EH (cell line): ENCODE data around the gene MYLIP.
"Not testable (repeated sequence)": the region's sequence is repeated elsewhere in the genome, so short reads cannot be mapped to it uniquely, and the experiment has no call there.

Source experiments
- DNase-seq: peaks from one replicate; pipeline ENCODE4 v3.0.0-alpha.2; 2015; ENCODE audit warnings: low read depth

Gene MYLIP

DNA sequence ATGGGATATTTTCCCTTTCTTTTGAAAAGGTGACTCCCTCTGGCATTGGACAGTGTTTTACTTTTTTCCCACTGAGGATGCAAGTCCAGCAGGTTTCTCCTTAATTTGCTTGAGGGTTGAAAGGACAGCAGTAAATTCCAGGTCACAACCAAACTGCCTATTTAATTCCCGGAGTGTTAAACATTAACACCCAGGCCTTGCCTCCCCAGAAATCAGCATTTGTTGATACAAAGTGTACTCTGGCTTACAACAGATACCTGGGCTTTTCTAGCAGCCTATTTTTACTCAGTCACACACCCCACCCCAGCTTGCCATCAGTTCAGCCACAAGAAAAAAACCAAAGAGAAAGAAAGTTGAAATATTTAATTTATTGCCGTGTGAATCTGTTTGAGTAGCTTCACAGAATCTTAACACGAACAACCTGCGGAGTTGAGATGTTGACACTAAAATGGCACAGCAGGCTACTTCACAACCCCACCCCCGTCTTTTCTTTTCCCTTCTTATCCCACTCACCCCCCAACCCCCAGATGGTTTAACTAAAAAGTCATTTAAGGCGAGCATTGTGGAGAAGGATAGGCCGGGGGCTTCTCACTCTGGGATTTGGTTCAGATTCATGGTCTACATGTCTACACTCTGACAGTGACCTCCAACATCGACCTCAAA is 45.7 kb downstream of the MYLIP start:
- DNase-seq = no peak

DNA sequence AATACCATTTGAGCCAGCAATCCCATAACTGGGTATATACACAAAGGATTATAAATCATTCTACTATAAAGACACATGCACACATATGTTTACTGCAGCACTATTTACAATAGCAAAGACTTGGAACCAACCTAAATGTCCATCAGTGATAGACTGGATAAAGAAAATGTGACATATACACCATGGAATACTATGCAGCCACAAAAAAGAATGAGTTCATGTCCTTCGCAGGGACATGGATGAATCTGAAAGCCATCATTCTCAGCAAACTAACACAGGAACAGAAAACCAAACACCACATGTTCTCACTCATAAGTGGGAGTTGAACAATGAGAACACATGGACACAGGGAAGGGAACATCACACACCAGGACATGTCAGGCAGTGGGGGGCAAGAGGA is 47.7 kb downstream of the MYLIP start:
- not testable (repeated sequence) for DNase-seq

DNA sequence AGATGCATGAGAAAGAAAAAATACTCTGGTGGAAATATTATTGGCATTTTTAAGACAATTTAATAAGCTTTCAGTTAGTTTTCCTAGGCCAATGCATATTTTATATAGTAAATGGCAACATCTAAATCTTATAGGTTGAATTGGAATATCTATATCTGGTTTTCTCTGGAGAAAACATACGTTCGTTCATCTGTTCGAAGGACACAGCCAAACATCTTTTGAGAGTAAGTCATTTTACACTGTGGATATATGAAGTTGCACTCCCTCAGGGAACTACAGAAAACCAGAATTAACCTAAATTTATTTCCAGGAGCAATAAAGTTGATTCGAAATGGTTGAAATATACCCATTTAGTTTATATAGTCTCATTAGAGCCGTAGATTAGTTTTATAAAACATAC is 49.0 kb downstream of the MYLIP start:
- DNase-seq = no peak

DNA sequence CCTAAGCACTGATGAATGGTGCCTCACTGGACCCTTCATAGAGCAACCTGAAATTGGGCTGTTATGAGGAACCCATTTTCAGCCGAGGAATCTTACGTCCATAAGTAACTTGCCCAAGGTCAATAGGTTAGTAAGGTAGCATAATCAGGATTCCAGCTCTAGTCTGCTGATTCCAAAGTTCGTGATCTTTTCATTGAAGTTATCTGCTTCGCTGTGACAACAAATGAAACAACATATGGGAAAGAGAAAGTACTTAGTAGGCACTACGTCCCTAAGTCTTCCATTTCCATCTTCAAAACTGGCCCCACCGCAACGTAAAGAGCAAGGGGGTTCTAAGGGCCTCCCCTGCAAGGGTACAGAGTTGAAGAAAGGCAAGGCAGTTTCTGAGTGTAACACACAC is 49.5 kb downstream of the MYLIP start:
- no peak for DNase-seq

DNA sequence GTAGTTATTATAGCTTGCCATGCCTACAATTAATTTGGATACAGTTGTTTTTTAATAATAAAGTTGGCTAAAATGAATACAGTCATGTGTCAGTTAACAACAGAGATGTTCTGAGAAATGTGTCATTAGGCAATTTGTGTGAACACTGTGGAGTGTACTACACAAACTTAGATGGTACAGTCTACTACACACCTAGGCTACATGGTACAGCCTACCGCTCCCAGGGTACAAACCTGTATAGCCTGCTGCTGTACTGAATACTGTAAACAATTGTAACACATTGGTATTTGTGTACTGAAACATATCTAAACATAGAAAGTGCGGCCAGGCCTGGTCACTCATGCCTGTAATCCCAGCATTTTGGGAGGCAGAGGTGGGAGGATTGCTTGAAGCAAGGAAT is 50.2 kb downstream of the MYLIP start:
- no peak for DNase-seq

DNA sequence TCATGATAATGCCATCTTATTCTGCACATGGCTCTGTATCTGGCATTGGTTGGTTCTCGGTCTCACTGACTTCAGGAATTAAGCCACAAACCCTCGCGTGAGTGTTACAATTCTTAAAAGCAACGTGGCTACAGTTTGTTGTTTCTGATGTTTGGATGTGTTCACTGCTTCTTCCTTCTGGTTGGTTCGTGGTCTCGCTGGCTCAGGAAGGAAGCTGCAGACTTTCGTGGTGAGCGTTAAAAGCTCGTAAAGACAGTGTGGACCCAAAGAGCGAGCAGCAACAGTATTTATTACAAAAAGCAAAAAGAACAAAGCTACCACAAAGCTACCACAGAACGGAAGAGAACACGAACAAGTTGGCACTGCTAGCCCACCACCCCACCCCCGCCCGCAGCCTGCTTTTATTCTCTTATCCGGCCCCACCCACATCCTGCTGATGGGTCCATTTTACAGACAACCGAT is 51.1 kb downstream of the MYLIP start:
- DNase-seq = no peak

DNA sequence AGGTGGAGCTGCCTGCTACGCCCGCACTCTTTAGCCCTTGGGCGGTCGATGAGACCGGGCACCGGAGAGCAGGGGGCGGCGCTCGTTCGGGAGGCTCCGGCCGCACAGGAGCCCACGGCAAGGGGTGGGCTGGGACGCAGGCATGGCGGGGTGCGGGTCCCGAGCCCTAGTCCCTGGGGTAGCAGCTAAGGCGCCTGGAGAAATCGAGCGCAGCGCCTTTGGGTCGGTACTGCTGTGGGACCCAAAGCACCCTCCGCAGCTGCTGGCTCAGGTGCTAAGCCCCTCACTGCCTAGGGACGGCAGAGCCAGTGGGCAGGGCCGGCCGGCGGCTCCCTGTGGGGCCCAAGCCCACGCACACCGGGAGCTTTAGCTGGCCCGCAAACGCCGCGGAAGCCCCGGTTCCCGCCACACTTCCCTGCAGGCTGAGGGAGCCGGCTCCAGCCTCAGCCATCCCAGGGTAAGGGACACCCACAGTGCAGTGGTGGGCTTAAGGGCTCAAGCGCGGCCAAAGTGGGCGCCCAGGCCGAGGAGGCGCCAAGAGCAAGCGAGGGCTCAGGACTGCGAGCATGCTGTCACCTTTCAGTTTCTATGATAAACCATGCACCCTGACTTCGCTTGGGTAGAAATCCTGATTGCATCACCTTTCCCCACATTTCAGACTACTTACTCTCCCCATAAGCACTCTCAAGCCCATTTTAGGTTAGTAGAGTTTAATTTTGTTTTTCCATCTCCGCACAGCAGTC is 52.0 kb downstream of the MYLIP start:
- no peak for DNase-seq

DNA sequence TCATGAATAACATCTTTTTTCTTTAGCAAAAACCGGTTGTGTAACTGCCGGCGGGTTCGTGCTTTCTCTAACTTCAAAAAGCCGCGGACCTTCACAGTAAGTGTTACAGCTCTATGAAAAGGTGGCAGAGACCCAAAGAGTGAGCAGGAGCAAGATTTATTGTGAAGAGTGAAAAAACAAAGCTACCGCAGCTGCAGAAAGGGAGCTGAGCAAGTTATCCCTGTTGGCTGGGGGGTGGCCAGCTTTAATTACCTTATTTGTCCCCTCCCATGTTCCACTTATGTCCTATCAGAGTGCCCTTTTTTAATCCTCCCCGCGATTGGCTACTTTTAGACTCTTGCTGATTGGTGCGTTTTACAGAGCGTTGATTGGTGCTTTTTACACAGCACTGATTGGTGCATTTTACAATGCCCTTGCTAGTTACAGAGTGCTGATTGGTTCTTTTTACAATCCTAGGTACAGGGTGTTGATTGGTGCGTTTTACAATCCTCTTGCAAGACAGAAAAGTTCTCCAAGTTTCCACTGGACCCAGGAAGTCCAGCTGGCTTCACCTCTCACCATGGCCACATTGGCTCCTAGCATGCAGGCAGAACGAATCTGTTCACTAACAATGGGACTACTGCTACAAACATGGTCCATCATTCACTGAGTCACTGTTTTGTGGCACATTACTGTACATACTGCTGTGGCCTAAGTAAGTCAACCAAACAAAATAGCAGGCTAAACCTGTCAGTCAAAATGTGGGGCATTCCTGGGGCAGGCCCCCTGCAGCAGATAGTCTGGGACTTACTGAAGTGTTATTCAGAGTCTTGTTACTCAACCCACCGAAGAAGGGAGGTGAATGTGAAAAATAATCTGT is 52.8 kb downstream of the MYLIP start:
- DNase-seq = no peak

DNA sequence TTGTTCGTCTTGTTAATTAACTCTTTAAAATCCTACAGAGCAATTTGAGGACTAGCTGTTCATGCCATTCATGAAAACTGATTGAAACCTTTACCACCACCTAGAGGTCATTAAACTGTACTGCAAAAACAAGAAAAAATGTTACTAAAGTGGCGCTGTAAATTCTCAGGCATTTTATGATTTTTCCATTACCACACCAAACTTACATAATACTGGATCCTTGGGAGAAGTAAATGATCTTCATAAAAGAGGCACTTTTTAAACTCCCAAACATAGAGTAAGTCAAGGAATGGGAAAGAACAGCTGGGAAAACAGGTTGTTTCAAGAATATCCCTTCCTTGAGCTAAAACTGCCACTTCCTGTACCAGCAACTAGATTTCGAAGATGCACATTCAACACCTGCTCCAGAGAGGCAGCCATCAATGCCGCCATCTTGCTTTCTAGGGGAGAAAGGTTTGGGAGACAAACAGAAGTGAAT is 54.3 kb downstream of the MYLIP start:
- DNase-seq = peak; percentile 59

DNA sequence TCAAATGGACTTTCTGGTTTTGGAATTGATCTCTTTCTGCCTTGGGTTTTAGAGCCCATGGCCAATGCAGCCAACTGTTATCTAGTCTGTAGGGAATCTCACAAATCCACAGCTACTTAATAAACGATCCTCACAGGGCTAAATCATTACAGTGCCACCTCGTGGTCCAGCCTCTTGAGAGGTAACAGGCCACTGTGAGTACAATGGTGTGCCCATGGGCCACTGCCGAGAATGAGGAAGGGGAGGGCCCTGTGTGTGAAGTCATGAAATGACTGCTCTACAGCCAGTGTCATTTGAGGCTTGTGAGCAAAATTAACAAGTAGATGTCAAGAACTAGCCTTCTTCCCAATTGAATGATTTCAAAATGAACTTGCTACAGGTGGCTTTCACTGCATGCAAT is 55.2 kb downstream of the MYLIP start:
- peak; percentile 54 for DNase-seq

DNA sequence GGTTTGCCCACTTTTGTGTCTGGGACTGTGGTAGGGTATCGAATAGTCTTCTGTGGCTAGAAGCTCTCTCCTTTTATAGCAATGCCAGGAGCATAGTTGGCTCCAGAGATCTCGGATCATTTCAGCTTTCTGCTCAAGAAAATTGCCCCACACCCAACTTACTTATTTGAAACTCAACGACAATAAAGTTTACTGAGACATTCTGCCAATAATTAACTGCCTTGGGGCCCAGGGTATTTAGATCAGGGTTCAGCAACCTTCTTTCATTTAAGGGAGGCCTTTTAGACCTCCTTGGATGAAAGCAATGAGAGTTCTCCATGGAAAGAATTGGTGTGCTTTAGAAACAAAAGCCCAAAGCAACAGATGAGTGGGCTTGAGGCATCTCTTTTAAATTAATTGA is 55.7 kb downstream of the MYLIP start:
- no peak for DNase-seq

DNA sequence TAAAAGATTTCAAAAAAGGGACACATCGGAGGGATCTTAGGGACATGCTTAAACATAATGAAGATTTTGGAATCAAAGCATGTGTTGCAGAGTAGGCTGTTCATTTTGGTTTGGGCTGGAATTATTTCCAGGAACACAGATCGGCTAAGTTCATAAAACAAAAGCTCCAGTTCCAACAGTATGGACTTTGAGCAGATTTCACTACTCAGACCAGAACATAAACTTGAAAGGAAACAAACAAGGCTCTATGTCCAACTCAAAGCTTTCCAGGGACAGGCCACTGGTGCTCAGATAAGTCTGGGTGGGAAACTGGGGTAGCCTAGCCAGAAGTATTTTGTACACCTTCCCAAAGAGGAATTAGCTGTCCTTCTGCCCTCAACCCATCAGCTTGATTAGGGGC is 58.3 kb downstream of the MYLIP start:
- DNase-seq = no peak

DNA sequence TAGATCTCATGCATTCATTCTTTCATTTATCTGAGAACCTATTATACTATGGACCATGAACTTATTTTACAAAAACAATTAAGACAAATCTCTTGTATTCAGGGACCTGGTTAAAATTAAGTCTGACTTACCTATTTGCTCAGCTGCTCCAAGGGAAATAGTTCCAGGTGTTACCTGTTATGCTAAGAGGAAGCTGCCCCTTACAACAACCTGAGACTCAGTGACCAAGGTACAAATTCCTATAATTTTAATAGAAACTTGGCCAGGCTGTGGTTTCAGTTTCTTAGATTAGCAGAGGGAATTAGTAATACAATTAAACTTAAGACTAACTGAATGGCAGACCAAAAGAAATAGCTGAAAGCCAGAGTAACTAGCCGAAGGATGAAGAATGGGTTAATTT is 61.3 kb downstream of the MYLIP start:
- no peak for DNase-seq

DNA sequence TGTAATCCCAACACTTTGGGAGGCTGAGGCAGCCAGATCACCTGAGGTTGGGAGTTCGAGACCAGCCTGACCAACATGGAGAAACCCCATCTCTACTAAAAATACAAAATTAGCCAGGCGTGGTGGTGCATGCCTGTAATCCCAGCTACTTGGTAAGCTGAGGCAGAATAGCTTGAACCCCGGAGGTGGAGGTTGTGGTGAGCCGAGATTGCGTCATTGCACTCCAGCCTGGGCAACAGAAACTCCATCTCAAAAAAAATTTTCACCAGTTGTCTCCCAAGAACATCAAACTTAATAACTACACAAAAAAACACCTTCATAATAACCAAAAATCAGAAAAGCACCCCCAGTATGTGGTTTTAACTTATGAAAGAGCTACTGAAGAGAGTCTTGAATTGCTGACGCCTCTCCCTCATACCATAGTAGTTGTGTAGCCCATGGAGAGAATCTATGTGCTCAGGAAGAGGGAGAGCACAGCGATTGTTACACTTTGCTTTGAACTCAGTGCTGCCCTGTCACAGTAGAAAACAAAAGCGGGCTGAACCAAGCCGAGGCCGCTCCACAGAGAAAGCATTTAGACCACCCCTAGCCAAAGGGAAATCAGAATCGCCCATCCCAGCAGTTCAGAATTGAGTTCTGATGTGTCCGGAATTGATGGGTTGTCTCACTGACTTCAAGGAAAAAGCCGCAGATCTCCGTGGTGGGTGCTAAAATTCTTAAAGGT is 67.5 kb downstream of the MYLIP start:
- DNase-seq = no peak

DNA sequence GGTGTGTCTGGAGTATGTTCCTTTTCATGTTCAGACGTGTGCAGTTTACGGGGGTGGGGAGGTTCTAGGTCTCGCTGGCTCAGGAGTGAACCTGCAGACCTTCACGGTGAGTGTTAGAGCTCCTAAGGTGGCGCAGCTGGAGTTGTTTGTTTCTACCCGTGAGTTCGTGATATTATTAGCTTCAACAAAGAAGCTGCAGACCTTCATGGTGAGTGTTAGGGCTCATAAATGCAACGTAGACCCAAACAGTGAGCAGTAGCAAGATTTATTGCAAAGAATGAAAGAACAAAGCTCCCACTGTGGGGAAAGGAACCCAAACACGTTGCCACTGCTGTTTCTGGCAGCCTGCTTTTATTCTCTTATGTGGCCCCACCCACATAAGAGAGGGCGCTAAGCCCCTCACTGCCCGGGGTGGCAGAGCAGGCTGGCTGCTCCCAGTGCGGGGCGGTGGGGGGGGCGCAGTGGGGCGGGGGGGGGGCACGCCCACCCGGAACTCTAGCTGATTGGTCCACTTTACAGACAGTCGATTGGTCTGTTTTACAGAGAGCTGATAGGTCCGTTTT is 68.2 kb downstream of the MYLIP start:
- no peak for DNase-seq
